Heart left ventricle (tissue), 16 donors: Measurements from ENCODE around the gene HLA-E. TPM values are rescaled to one million over a fixed set of nuclear protein-coding genes. Genes with fewer than 3 reads are reported as not detected.

Experiments used
- ATAC-seq, 4 donors: fragments of 200-7000 bp; cut with Tn5 transposase; one replicate each; pipeline ENCODE4 v1.9.1; 2020 to 2022; ENCODE audit warnings: moderate library complexity in 4 of 4, mild to moderate bottlenecking in 3 of 4, moderate number of reproducible peaks in 1 of 4
- DNase-seq, 5 donors: peaks; one replicate each; pipeline ENCODE4 v3.0.0-alpha.2; 2020
- H3K27ac ChIP-seq, 12 donors: fragments of 200-600 bp; sonication (generic) in 4 of 12; one replicate each; pipeline versions ENCODE4 v1.5.0 to v1.8.0; 2016 to 2022; ENCODE audit warnings: mild to moderate bottlenecking in 2 of 12
- H3K27me3 ChIP-seq, 9 donors: fragments of 200-600 bp; sonication (generic) in 2 of 9; one replicate each; pipeline versions ENCODE4 v1.5.1 to v1.8.0; 2016 to 2022; ENCODE audit warnings: mild to moderate bottlenecking in 3 of 9
- H3K36me3 ChIP-seq, 9 donors: fragments of 200-600 bp; sonication (generic) in 2 of 9; one replicate each; pipeline versions ENCODE4 v1.5.0 to v1.8.0; 2018 to 2022; ENCODE audit warnings: mild to moderate bottlenecking in 2 of 9
- H3K4me1 ChIP-seq, 12 donors: fragments of 200-600 bp; sonication (generic) in 4 of 12; one replicate each; pipeline versions ENCODE4 v1.5.0 to v1.8.0; 2016 to 2022; ENCODE audit warnings: mild to moderate bottlenecking in 3 of 12
- H3K4me3 ChIP-seq, 12 donors: fragments of 200-600 bp; sonication (generic) in 4 of 12; one replicate each; pipeline versions ENCODE4 v1.5.0 to v1.8.0; 2017 to 2022; ENCODE audit warnings: mild to moderate bottlenecking in 9 of 12, moderate library complexity in 4 of 12
- H3K9me3 ChIP-seq, 12 donors: fragments of 200-600 bp; sonication (generic) in 4 of 12; one replicate each; pipeline versions ENCODE4 v1.5.0 to v1.8.0; 2016 to 2022; ENCODE audit warnings: mild to moderate bottlenecking in 1 of 12
- CTCF ChIP-seq, 12 donors: fragments of 200-600 bp; sonication (generic) in 4 of 12; IDR thresholded peaks; one replicate each; pipeline versions ENCODE4 v1.5.0 to v1.8.0; 2018 to 2022; ENCODE audit warnings: antibody characterized with exemption in 12 of 12, mild to moderate bottlenecking in 5 of 12
- POLR2A ChIP-seq, 2 donors: fragments of 450-650 bp; IDR thresholded peaks; one replicate each; pipeline ENCODE4 v1.6.1; 2017; ENCODE audit warnings: antibody characterized with exemption in 2 of 2, mild to moderate bottlenecking in 2 of 2, moderate library complexity in 2 of 2
- WGBS, 4 donors: extraction: QIAGEN DNeasy Blood & Tissue Kit in 2 of 4; methylation state at CpG; one replicate each; pipeline versions ENCODE4 v1.1.5 to v1.1.7; 2013 to 2018; 5-methylcytosine and 5-hydroxymethylcytosine counted together
- intact Hi-C, 10 donors: fragments of 100-400 bp; cut with DNase I; formaldehyde crosslinking; loops; one replicate each; pipeline versions ENCODE4 v1.11.1 to v1.14.2; 2022
- polyA plus RNA-seq, 2 donors: library from polyadenylated mRNA; stranded (reverse); fragments of 200-250 nt; gene quantifications; one replicate each; pipeline ENCODE4 v1.2.3, GENCODE V29; 2013
- total RNA-seq, 9 donors: library from RNA; depleted of rRNA in 2 of 9; stranded (reverse); fragments of >200 nt in 2 of 9; fragmentation: NEBNext Ultra II Directional in 3 of 9; extraction: Animal tissue kit (Norgen Biotek cat#: 25700) in 3 of 9; gene quantifications; one replicate each; pipeline versions ENCODE4 v1.1.0 to v1.2.4, GENCODE V29; 2016 to 2023
- donor health status: ischemic (EF 13 %, LVEDD 7.1; RV severe dilation, severe dysfunction).
- donor health status: healthy with polysubstance abuse.
- donor health status: DM: no; HTN: yes; CAD: no.
- donor health status: DM: no; HTN: no; CAD: no.
- donor health status: ischemic (EF 25% LVEDD 6.9; RV normal size, moderate dysfunction).
- donor health status: ischemic (EF 25% LVEDD 5.7; RV mildly dilated, moderate dysfunction).
- donor health status: healthy.
- donor health status: DM: yes; HTN: yes; CAD: no.
- donor health status: ischemic (EF 35%, LVEDD 5.7; RV mildly dilated, moderate dysfunction).
- donor health status: nonischemic (EF 11% LVEDD 7.7; RV severe dilation, severe dysfunction).
- donor health status: DM: yes; HTN: yes; CAD: no.
- donor health status: PGD.
- donor health status: ischemic (EF 29% LVEDD 5.4; RV normal size, mild dysfunction).
- donor health status: nonischemic (EF 23%, LVEDD 6.1; RV moderate dilation, normal function).

HLA-E gene
- total and polyA plus RNA-seq, 11 donors = 96.1 to 560 (median 162) TPM

- Histone ChIP-seq H3K4me1 (peaks cover 0 to 50% (median 0%) of the 10 kb centered on the region in 12 donors), H3K4me3 (peak overlapping the region in 1 of 12 donors; percentile 30), H3K27ac (peak overlapping the region in 3 of 12 donors; percentile 54 to 90 (median 57)), H3K9me3 (no peaks in the 10 kb centered on the region), H3K27me3 (no peaks in the 10 kb centered on the region), H3K36me3 (no peaks in the 10 kb centered on the region)
- DNase-seq (no peak), ATAC-seq (no peak)
- intact Hi-C loops = no loop called here
- no peak for TF ChIP-seq POLR2A (IDR thresholded peaks at IDR 0.05)
- no peak for TF ChIP-seq CTCF (IDR thresholded peaks at IDR 0.05)
- WGBS, 4 donors = 80 to 94% (median 87%) methylated on average over 5 of the region's 5 CpGs
These were observed 18.8 kb downstream of the HLA-E start for GRCh38 chr6:30507849-30508827.

GRCh38 chr6:30508890-30509736, 19.8 kb downstream of the HLA-E start:
- no peaks in the 10 kb centered on the region for H3K36me3 ChIP-seq
- 33 to 41% (median 37%) methylated on average over 5 of the region's 5 CpGs for WGBS, 4 donors
- ATAC-seq (peak in 1 of 4 donors; percentile 53), DNase-seq (no peak)
- peaks cover 0 to 48% (median 0%) of the 10 kb centered on the region in 12 donors for H3K4me1 ChIP-seq
- TF ChIP-seq POLR2A (IDR thresholded peaks at IDR 0.05) (no peak), CTCF (IDR thresholded peaks at IDR 0.05) (no peak)
- peak overlapping the region in 8 of 12 donors; percentile 9 to 90 (median 48) for H3K27ac ChIP-seq
- intact Hi-C loops = no loop called here
- peak overlapping the region in 1 of 12 donors; percentile 30 for H3K4me3 ChIP-seq
- H3K27me3 ChIP-seq = no peaks in the 10 kb centered on the region
- no peaks in the 10 kb centered on the region for H3K9me3 ChIP-seq

GRCh38 chr6:30510419-30511168, 21.3 kb downstream of the HLA-E start:
- intact Hi-C loops = no loop called here
- TF ChIP-seq POLR2A (IDR thresholded peaks at IDR 0.05) (no peak), CTCF (IDR thresholded peaks at IDR 0.05) (no peak)
- DNase-seq (no peak), ATAC-seq (no peak)
- Histone ChIP-seq H3K9me3 (no peaks in the 10 kb centered on the region), H3K4me3 (no peak overlapping the region), H3K4me1 (peaks cover 0 to 54% (median 2%) of the 10 kb centered on the region in 12 donors), H3K27me3 (no peaks in the 10 kb centered on the region), H3K36me3 (no peaks in the 10 kb centered on the region), H3K27ac (peak overlapping the region in 2 of 12 donors; percentile 16 to 90)
- 83 to 86% (median 85%) methylated on average over 10 of the region's 10 CpGs for WGBS, 4 donors
